Stimulated activated CD4-positive, alpha-beta T cell treated with anti-CD3 and anti-CD28 coated beads, Interleukin-15, amount 100 ng/mL, for 48 hours (primary cell): ENCODE results near the gene HTR3D.
"Not testable (repeated sequence)": the region's sequence is repeated elsewhere in the genome, so short reads cannot be mapped to it uniquely, and the experiment has no call there.

ENCODE experiments used
- DNase-seq, 2 donors: peaks; one replicate each; pipeline ENCODE4 v3.0.0-alpha.2; 2020; ENCODE audit warnings: low read depth in 2 of 2

The HTR3D gene

GRCh38 chr3:184031187-184031792 is at the start of gene HTR3D:
Gene HTR3D, plus strand, starts transcription at chr3:184031742. Its CDS starts 0 bp downstream, at chr3:184031742.
- DNase-seq, result no peak

GRCh38 chr3:183981990-183982644 is 49.4 kb upstream of the HTR3D start:
- DNase-seq, result no peak

- no peak for DNase-seq
These were observed 47.3 kb upstream of the HTR3D start for GRCh38 chr3:183984127-183984740.

- no peak for DNase-seq
These were observed 46.5 kb upstream of the HTR3D start for GRCh38 chr3:183984749-183985729.

- no peak for DNase-seq
These were observed 44.4 kb upstream of the HTR3D start for GRCh38 chr3:183987000-183987600.

- DNase-seq, result no peak
These were observed 43.2 kb upstream of the HTR3D start for GRCh38 chr3:183988216-183988790.

- no peak for DNase-seq
These were observed 40.1 kb upstream of the HTR3D start for GRCh38 chr3:183991403-183991802.

GRCh38 chr3:184001761-184002160 is 29.8 kb upstream of the HTR3D start:
- DNase-seq, result no peak

- DNase-seq, result no peak
These were observed 29.1 kb upstream of the HTR3D start for GRCh38 chr3:184002469-184002868.

GRCh38 chr3:184003187-184003967 is 28.2 kb upstream of the HTR3D start:
- DNase-seq, result no peak

GRCh38 chr3:184004476-184004875 is 27.1 kb upstream of the HTR3D start:
- DNase-seq, result no peak

- DNase-seq, result no peak
These were observed 25.5 kb upstream of the HTR3D start for GRCh38 chr3:184005941-184006507.

- not testable (repeated sequence) for DNase-seq
These were observed 24.3 kb upstream of the HTR3D start for GRCh38 chr3:184007143-184007813.

GRCh38 chr3:184008161-184008560 is 23.4 kb upstream of the HTR3D start:
- DNase-seq, result no peak

GRCh38 chr3:184011230-184011876 is 20.2 kb upstream of the HTR3D start:
- no peak for DNase-seq

- DNase-seq, result no peak
These were observed 19.3 kb upstream of the HTR3D start for GRCh38 chr3:184011937-184012889.

GRCh38 chr3:184015381-184016019 is 16.0 kb upstream of the HTR3D start:
- no peak for DNase-seq
